HL-60 (cell line): ENCODE measurements around the gene KRTAP3-3.

Source experiments
- GABPA ChIP-seq: IDR thresholded peaks from 2 replicates; pipeline ENCODE4 v1.6.1; 2012; ENCODE audit warnings: low read depth
- POLR2AphosphoS5 ChIP-seq: IDR thresholded peaks from 2 replicates; pipeline ENCODE4 v1.6.1; 2012; ENCODE audit warnings: low read depth
- SPI1 ChIP-seq: IDR thresholded peaks from 2 replicates; pipeline ENCODE4 v1.6.1; 2012; ENCODE audit warnings: low read depth, mild to moderate bottlenecking, borderline replicate concordance
- TF ChIP-seq, protein P1 (sequence below): IDR thresholded peaks from one replicate; pipeline ENCODE4 v1.5.1; 2011; ENCODE audit warnings: low read length, control low read depth, inconsistent platforms; ENCODE audit not compliant: insufficient read depth

- TF ChIP-seq, protein P1, sequence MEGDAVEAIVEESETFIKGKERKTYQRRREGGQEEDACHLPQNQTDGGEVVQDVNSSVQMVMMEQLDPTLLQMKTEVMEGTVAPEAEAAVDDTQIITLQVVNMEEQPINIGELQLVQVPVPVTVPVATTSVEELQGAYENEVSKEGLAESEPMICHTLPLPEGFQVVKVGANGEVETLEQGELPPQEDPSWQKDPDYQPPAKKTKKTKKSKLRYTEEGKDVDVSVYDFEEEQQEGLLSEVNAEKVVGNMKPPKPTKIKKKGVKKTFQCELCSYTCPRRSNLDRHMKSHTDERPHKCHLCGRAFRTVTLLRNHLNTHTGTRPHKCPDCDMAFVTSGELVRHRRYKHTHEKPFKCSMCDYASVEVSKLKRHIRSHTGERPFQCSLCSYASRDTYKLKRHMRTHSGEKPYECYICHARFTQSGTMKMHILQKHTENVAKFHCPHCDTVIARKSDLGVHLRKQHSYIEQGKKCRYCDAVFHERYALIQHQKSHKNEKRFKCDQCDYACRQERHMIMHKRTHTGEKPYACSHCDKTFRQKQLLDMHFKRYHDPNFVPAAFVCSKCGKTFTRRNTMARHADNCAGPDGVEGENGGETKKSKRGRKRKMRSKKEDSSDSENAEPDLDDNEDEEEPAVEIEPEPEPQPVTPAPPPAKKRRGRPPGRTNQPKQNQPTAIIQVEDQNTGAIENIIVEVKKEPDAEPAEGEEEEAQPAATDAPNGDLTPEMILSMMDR: no peak
- TF ChIP-seq SPI1 (no peak), GABPA (no peak), POLR2AphosphoS5 (no peak)
These were observed 32.4 kb downstream of the KRTAP3-3 start for GRCh38 chr17:40961591-40961990.
